Gastrocnemius medialis (tissue), 4 donors: Measurements from ENCODE around the gene LPIN1. TPM values are rescaled to one million over a fixed set of nuclear protein-coding genes. Genes with fewer than 3 reads are reported as not detected.
A peak's percentile ranks its signal among the peaks of the same experiment; 100 is the strongest.

Source experiments
- ATAC-seq, 2 donors: fragments of 150-250 bp; one replicate each; pipeline ENCODE4 v1.9.1; 2016
- DNase-seq, 2 donors: peaks; one replicate each; pipeline ENCODE4 v3.0.0-alpha.2; 2019
- H3K27ac ChIP-seq, 4 donors: fragments of 200-600 bp; sonication (generic); 1 replicate in 1 of 4; 2 replicates in 3 of 4; pipeline ENCODE4 v1.5.1; 2016 to 2018; ENCODE audit warnings: mild to moderate bottlenecking in 2 of 4, moderate library complexity in 1 of 4
- H3K27me3 ChIP-seq, 3 donors: fragments of 200-600 bp; sonication (generic) in 2 of 3; 1 replicate in 1 of 3; 2 replicates in 2 of 3; pipeline versions ENCODE4 v1.5.1 to v1.6.0; 2016 to 2019; ENCODE audit warnings: mild to moderate bottlenecking in 1 of 3, moderate library complexity in 1 of 3
- H3K36me3 ChIP-seq, 2 donors: fragments of 200-600 bp; sonication (generic) in 1 of 2; one replicate each; pipeline ENCODE4 v1.5.1; 2017 to 2018
- H3K4me1 ChIP-seq, 2 donors: fragments of 200-600 bp; sonication (generic) in 1 of 2; one replicate each; pipeline ENCODE4 v1.5.1; 2016 to 2017; ENCODE audit warnings: mild to moderate bottlenecking in 2 of 2
- H3K4me3 ChIP-seq, 4 donors: fragments of 200-600 bp; sonication (generic) in 3 of 4; 1 replicate in 1 of 4; 2 replicates in 3 of 4; pipeline ENCODE4 v1.5.1; 2016 to 2019; ENCODE audit warnings: mild to moderate bottlenecking in 2 of 4
- H3K9me3 ChIP-seq, 3 donors: fragments of 200-600 bp; sonication (generic) in 2 of 3; 1 replicate in 1 of 3; 2 replicates in 2 of 3; pipeline ENCODE4 v1.5.1; 2016 to 2019
- POLR2A ChIP-seq, 2 donors: fragments of 450-650 bp; IDR thresholded peaks; one replicate each; pipeline ENCODE4 v1.6.1; 2017; ENCODE audit warnings: antibody characterized with exemption in 2 of 2, mild to moderate bottlenecking in 2 of 2, moderate library complexity in 2 of 2
- in situ Hi-C, 4 donors: fragments of 200-750 bp; cut with MboI; loops; one replicate each; pipeline versions ENCODE4 v1.15.0 to v1.8.0; 2017; ENCODE audit warnings: low sequenced_read_pairs in 4 of 4
- intact Hi-C: fragments of 100-400 bp; cut with DNase I; formaldehyde crosslinking; loops from one replicate; pipeline ENCODE4 v1.15.1; 2023; ENCODE audit warnings: low total_unique reads
- total RNA-seq, 4 donors: library from RNA; depleted of rRNA; stranded (reverse); fragments of >200 nt; gene quantifications; one replicate each; pipeline versions ENCODE4 v1.1.0 to v1.2.3, GENCODE V29; 2016
- TF ChIP-seq, protein P1 (sequence below), 5 experiments: fragments of 450-650 bp in 3 of 5; fragments of 200-600 bp in 2 of 5; sonication (generic) in 2 of 5; IDR thresholded peaks in 4 of 5; conservative IDR thresholded peaks in 1 of 5; 1 replicate in 4 of 5; 2 replicates in 1 of 5; pipeline ENCODE4 v1.5.1; 2016 to 2019; ENCODE audit warnings: antibody characterized with exemption in 5 of 5, mild to moderate bottlenecking in 3 of 5, moderate library complexity in 3 of 5

The LPIN1 gene
- total RNA-seq, 4 donors from 2014 or later = 292 to 606 (median 472) TPM

DNA sequence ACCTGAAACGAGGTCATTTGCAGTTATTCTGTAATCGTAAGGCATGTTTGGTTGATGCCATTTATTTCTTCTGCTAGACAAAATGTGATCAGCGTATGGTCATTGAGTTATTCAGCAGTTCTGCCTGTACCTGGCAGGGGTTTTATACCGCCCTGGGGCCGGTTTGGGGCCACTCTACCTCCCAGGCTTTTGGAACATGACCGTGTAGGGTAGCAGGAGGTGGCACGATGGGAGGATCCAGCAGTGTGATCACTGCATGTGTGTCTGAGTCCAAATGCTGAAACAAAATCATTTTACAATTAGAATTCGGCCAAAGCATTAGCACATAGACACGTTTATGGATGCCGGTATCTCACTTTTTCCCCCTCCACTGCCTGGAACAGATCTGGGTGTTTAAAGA, 26.7 kb downstream of the LPIN1 start:
- Histone ChIP-seq H3K27ac (peak overlapping the region in 2 of 4 donors; percentile 13 to 57), H3K36me3 (peaks cover 0 to 60% of the 10 kb centered on the region in 2 donors), H3K4me3 (no peak overlapping the region), H3K4me1 (peaks cover 46 to 57% of the 10 kb centered on the region in 2 donors), H3K27me3 (no peaks in the 10 kb centered on the region), H3K9me3 (no peaks in the 10 kb centered on the region)
- in situ Hi-C loops = no loop called here
- TF ChIP-seq, protein P1, sequence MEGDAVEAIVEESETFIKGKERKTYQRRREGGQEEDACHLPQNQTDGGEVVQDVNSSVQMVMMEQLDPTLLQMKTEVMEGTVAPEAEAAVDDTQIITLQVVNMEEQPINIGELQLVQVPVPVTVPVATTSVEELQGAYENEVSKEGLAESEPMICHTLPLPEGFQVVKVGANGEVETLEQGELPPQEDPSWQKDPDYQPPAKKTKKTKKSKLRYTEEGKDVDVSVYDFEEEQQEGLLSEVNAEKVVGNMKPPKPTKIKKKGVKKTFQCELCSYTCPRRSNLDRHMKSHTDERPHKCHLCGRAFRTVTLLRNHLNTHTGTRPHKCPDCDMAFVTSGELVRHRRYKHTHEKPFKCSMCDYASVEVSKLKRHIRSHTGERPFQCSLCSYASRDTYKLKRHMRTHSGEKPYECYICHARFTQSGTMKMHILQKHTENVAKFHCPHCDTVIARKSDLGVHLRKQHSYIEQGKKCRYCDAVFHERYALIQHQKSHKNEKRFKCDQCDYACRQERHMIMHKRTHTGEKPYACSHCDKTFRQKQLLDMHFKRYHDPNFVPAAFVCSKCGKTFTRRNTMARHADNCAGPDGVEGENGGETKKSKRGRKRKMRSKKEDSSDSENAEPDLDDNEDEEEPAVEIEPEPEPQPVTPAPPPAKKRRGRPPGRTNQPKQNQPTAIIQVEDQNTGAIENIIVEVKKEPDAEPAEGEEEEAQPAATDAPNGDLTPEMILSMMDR (IDR thresholded peaks at IDR 0.05 in 4 of 5, conservative IDR thresholded peaks at IDR 0.05 in 1 of 5) = no peak
- no peak for TF ChIP-seq POLR2A (IDR thresholded peaks at IDR 0.05)
- no peak for DNase-seq
- ATAC-seq = no peak
- intact Hi-C loops = no loop called here

DNA sequence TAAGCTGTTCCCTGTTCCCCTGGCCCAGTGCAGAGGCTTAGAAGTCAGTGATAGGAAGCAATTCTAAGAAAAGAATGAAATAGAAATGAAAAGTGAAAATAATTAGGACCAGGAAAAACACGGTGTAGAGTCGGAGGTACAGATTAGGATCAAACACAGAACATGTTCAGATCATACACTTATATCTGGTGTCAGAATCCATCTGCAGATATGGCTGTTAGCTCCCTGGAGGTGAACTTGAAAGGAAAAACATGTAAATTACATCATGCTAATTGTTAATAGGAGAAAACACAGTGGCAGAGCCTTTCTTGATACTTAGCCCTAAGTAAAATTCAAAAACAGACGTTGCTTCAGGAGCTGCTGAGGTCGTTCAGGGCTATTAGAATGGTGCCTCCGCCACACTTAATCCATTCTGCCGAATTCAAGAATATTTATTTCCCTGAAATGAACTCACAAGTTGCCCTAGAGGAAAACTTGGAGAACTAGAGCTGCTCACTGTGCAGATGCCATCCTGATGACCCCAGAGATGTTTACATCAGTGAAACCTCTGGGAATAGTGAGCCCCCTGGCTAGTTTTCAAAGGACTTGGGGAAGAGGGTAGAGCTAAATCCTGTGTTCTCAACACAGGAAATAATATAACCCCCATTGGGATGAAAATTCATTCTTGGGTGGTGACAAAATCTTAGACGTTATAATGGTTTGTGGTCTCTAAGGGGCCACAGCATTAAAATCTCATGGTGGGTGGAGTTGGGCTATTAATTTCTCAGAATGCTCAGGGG, 27.5 kb downstream of the LPIN1 start:
- ATAC-seq = no peak
- H3K27ac ChIP-seq = peak overlapping the region; percentile 13 to 66 (median 50)
- no peak for DNase-seq

DNA sequence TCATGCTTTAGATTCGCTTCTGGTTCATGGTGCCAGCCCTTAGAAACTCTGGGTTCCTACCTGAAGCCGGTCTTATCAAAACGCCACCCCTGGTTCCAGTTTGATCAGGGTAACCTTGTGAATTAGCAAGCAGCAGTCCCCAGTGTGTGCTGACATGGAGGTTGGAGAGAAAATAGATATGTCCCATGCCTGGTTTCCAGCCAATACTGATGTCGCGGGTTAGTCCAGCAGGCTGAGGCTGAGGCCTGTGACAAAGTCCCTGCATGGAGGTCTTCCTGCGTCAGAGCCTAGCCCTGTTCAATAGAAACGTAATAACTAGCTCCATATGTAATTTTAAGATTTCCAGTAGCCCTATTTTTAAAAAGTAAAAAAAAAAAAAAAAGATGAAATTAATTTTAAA, 28.2 kb downstream of the LPIN1 start:
- no peaks in the 10 kb centered on the region for H3K27me3 ChIP-seq
- H3K9me3 ChIP-seq = no peaks in the 10 kb centered on the region
- H3K36me3 ChIP-seq = peaks cover 0 to 51% of the 10 kb centered on the region in 2 donors
- TF ChIP-seq, protein P1 (IDR thresholded peaks at IDR 0.05 in 4 of 5, conservative IDR thresholded peaks at IDR 0.05 in 1 of 5) = no peak
- no peak for TF ChIP-seq POLR2A (IDR thresholded peaks at IDR 0.05)
- DNase-seq (no peak), ATAC-seq (peak in 1 of 2 donors; percentile 27)
- intact Hi-C loops = no loop called here
- H3K27ac ChIP-seq = peak overlapping the region; percentile 13 to 66 (median 50)
- H3K4me3 ChIP-seq = no peak overlapping the region
- H3K4me1 ChIP-seq = peaks cover 61 to 63% of the 10 kb centered on the region in 2 donors
- in situ Hi-C loops = no loop called here

More for the DNA sequence above, 27.5 kb downstream of the LPIN1 start:
- no peaks in the 10 kb centered on the region for H3K27me3 ChIP-seq
- H3K4me1 ChIP-seq = peaks cover 55 to 59% of the 10 kb centered on the region in 2 donors
- in situ Hi-C loops = no loop called here
- H3K36me3 ChIP-seq = peaks cover 0 to 54% of the 10 kb centered on the region in 2 donors
- intact Hi-C loops = no loop called here
- H3K4me3 ChIP-seq = no peak overlapping the region
- TF ChIP-seq, protein P1 (IDR thresholded peaks at IDR 0.05 in 4 of 5, conservative IDR thresholded peaks at IDR 0.05 in 1 of 5) = no peak
- TF ChIP-seq POLR2A (IDR thresholded peaks at IDR 0.05) = no peak
- no peaks in the 10 kb centered on the region for H3K9me3 ChIP-seq

DNA sequence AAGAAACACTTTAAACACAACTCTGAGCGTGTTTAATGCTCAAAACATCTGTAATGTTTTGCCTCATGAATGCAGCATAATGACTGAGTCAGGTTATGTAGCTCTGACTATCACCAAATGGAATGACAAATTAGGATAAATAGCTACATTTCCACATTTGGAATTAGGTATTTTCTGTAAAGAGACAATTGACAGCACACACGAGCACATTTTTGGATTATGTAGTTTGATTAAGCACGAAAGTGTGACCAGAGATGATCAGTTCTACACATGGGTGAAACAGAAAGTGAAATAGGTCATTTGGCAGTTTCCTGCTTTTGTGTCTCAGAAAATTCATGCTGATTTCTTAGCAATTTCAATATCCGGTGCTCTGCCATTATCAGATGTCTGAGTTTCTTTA, 29.0 kb downstream of the LPIN1 start:
- intact Hi-C loops = no loop called here
- Histone ChIP-seq H3K27ac (peak overlapping the region; percentile 13 to 66 (median 51)), H3K4me3 (no peak overlapping the region), H3K4me1 (peaks cover 63% of the 10 kb centered on the region in 2 donors), H3K27me3 (no peaks in the 10 kb centered on the region), H3K36me3 (peaks cover 0 to 51% of the 10 kb centered on the region in 2 donors), H3K9me3 (no peaks in the 10 kb centered on the region)
- no peak for DNase-seq
- no peak for TF ChIP-seq POLR2A (IDR thresholded peaks at IDR 0.05)
- TF ChIP-seq, protein P1 (IDR thresholded peaks at IDR 0.05 in 4 of 5, conservative IDR thresholded peaks at IDR 0.05 in 1 of 5) = no peak
- in situ Hi-C loops = loop anchor here (5.0 to 25.0 kb wide), 3 partner anchors 78 to 313 kb away; partner anchors contain the start of gene E2F6 (in 1 of the 4)
- ATAC-seq = no peak
